ENCODE results near the gene EXOC3L4.

DNA sequence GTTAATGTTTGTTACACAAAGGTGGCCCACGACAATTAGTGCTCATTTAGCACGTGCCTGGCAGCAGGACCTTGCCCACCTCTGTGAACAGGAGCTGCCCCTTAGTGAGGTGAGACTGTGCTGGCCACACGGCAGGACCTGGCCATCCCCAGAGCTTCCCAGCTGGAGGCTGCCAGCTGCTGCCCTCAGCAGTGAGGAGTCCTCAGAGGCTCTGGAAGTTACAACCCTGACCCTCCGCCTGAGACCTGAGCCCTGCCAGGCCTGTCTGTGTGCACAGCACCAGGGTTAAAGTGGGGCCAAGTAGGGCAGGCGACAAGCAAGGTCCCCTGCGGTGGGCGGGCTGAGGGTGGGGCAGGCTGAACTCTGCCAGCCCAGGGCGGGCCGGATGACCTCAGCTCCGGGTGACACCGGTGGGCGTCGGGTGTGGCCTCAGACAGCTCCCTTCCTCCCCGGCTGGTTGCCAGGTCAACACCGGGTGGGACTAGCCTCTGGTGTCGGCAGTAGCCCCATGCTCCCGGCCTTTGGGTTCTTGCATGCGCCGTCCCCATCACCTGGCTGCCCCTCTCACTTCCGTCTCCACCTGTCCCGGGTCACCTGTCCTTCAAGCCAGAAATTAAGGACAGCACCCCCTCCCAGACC is 19.7 kb upstream of the EXOC3L4 start:
- TF ChIP-seq, protein P1, sequence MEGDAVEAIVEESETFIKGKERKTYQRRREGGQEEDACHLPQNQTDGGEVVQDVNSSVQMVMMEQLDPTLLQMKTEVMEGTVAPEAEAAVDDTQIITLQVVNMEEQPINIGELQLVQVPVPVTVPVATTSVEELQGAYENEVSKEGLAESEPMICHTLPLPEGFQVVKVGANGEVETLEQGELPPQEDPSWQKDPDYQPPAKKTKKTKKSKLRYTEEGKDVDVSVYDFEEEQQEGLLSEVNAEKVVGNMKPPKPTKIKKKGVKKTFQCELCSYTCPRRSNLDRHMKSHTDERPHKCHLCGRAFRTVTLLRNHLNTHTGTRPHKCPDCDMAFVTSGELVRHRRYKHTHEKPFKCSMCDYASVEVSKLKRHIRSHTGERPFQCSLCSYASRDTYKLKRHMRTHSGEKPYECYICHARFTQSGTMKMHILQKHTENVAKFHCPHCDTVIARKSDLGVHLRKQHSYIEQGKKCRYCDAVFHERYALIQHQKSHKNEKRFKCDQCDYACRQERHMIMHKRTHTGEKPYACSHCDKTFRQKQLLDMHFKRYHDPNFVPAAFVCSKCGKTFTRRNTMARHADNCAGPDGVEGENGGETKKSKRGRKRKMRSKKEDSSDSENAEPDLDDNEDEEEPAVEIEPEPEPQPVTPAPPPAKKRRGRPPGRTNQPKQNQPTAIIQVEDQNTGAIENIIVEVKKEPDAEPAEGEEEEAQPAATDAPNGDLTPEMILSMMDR (optimal IDR thresholded peaks at IDR 0.05 in 1 of 3, IDR thresholded peaks at IDR 0.05 in 1 of 3, conservative IDR thresholded peaks at IDR 0.05 in 1 of 3; ENCODE audit: extremely low read depth in 1 of 3, insufficient read depth in 2 of 3, low read length in 3 of 3) = no peak
- TF ChIP-seq EZH2 (IDR thresholded peaks at IDR 0.05; ENCODE audit: low read length) = no peak
